Liver (tissue), 9 donors: ENCODE data around the gene NARS2. TPM values are rescaled to one million over a fixed set of nuclear protein-coding genes. Genes with fewer than 3 reads are reported as not detected.
A peak's percentile ranks its signal among the peaks of the same experiment; 100 is the strongest.

ENCODE experiments used
- DNase-seq: peaks from one replicate; pipeline ENCODE4 v3.0.0-alpha.2; 2017; ENCODE audit warnings: low spot score
- H3K27ac ChIP-seq, 2 donors: one replicate each; pipeline ENCODE4 v1.7.0; 2013; ENCODE audit warnings: inconsistent platforms in 2 of 2, low read length in 2 of 2, control low read depth in 1 of 2, low read depth in 1 of 2, mild to moderate bottlenecking in 1 of 2
- H3K27me3 ChIP-seq, 4 donors: one replicate each; pipeline versions ENCODE4 v1.6.1 to v1.7.0; 2013; ENCODE audit warnings: low read length in 3 of 4, inconsistent platforms in 1 of 4, mild to moderate bottlenecking in 1 of 4, moderate library complexity in 1 of 4; ENCODE audit not compliant: control insufficient read depth in 4 of 4, insufficient read depth in 4 of 4
- H3K36me3 ChIP-seq, 4 donors: one replicate each; pipeline versions ENCODE4 v1.6.1 to v1.7.0; 2013; ENCODE audit warnings: low read length in 3 of 4, mild to moderate bottlenecking in 3 of 4, low read depth in 1 of 4, moderate library complexity in 1 of 4; ENCODE audit not compliant: control insufficient read depth in 4 of 4, insufficient read depth in 3 of 4
- H3K4me1 ChIP-seq, 4 donors: one replicate each; pipeline versions ENCODE4 v1.6.1 to v1.7.0; 2013; ENCODE audit warnings: low read length in 3 of 4, mild to moderate bottlenecking in 3 of 4, moderate library complexity in 1 of 4; ENCODE audit not compliant: control insufficient read depth in 4 of 4, insufficient read depth in 4 of 4
- H3K4me3 ChIP-seq, 3 donors: one replicate each; pipeline versions ENCODE4 v1.6.1 to v1.7.0; 2013; ENCODE audit warnings: low read length in 3 of 3, control low read depth in 1 of 3, low read depth in 1 of 3, mild to moderate bottlenecking in 1 of 3
- H3K9ac ChIP-seq, 2 donors: one replicate each; pipeline ENCODE4 v1.7.0; 2013; ENCODE audit warnings: low read length in 2 of 2, mild to moderate bottlenecking in 2 of 2, moderate library complexity in 2 of 2, control low read depth in 1 of 2, low read depth in 1 of 2
- H3K9me3 ChIP-seq, 4 donors: one replicate each; pipeline versions ENCODE4 v1.6.1 to v1.7.0; 2013; ENCODE audit warnings: low read length in 3 of 4; ENCODE audit not compliant: control insufficient read depth in 4 of 4
- ATF3 ChIP-seq: IDR thresholded peaks from 2 replicates; pipeline ENCODE4 v1.6.1; 2016; ENCODE audit warnings: antibody characterized with exemption
- CTCF ChIP-seq: fragments of 150-350 bp; IDR thresholded peaks from 2 replicates; pipeline ENCODE4 v1.5.1; 2017; ENCODE audit warnings: improper control_type of control experiment, low read depth, low read length; ENCODE audit not compliant: missing input control
- FOXA1 ChIP-seq: IDR thresholded peaks from 2 replicates; pipeline ENCODE4 v1.6.1; 2016; ENCODE audit warnings: antibody characterized with exemption
- FOXA2 ChIP-seq: IDR thresholded peaks from 2 replicates; pipeline ENCODE4 v1.6.1; 2016; ENCODE audit warnings: antibody characterized with exemption
- GABPA ChIP-seq, 2 donors: IDR thresholded peaks in 1 of 2; conservative IDR thresholded peaks in 1 of 2; 2 replicates each; pipeline ENCODE4 v1.6.1; 2016; ENCODE audit warnings: antibody characterized with exemption in 2 of 2, mild to moderate bottlenecking in 1 of 2, moderate library complexity in 1 of 2
- HNF4A ChIP-seq, 2 donors: conservative IDR thresholded peaks; 2 replicates each; pipeline ENCODE4 v1.6.1; 2016; ENCODE audit warnings: antibody characterized with exemption in 2 of 2, mild to moderate bottlenecking in 2 of 2
- HNF4G ChIP-seq: IDR thresholded peaks from 2 replicates; pipeline ENCODE4 v1.6.1; 2016; ENCODE audit warnings: antibody characterized with exemption
- JUND ChIP-seq, 2 donors: IDR thresholded peaks; 2 replicates each; pipeline ENCODE4 v1.6.1; 2016; ENCODE audit warnings: antibody characterized with exemption in 2 of 2
- MAX ChIP-seq: IDR thresholded peaks from 2 replicates; pipeline ENCODE4 v1.6.1; 2016; ENCODE audit warnings: antibody characterized with exemption
- NR2F2 ChIP-seq: IDR thresholded peaks from 2 replicates; pipeline ENCODE4 v1.6.1; 2016; ENCODE audit warnings: antibody characterized with exemption
- RAD21 ChIP-seq, 2 donors: IDR thresholded peaks; 2 replicates each; pipeline ENCODE4 v1.6.1; 2016; ENCODE audit warnings: antibody characterized with exemption in 2 of 2, mild to moderate bottlenecking in 2 of 2
- REST ChIP-seq: IDR thresholded peaks from 2 replicates; pipeline ENCODE4 v1.6.1; 2016; ENCODE audit warnings: antibody characterized with exemption, mild to moderate bottlenecking
- RXRA ChIP-seq, 2 donors: IDR thresholded peaks; 2 replicates each; pipeline ENCODE4 v1.6.1; 2017 to 2018; ENCODE audit warnings: antibody characterized with exemption in 2 of 2, mild to moderate bottlenecking in 1 of 2
- SP1 ChIP-seq: IDR thresholded peaks from 2 replicates; pipeline ENCODE4 v1.6.1; 2018; ENCODE audit warnings: antibody characterized with exemption, mild to moderate bottlenecking
- TAF1 ChIP-seq: conservative IDR thresholded peaks from 2 replicates; pipeline ENCODE4 v1.6.1; 2016; ENCODE audit warnings: antibody characterized with exemption, mild to moderate bottlenecking
- YY1 ChIP-seq: IDR thresholded peaks from 2 replicates; pipeline ENCODE4 v1.6.1; 2016; ENCODE audit warnings: antibody characterized with exemption, mild to moderate bottlenecking
- ZBTB33 ChIP-seq: IDR thresholded peaks from 2 replicates; pipeline ENCODE4 v1.6.1; 2016; ENCODE audit warnings: antibody characterized with exemption
- WGBS: extraction: QIAGEN DNeasy Blood & Tissue Kit; methylation state at CpG from one replicate; pipeline ENCODE4 v1.1.7; 2013; 5-methylcytosine and 5-hydroxymethylcytosine counted together
- polyA plus RNA-seq, 2 donors: library from polyadenylated mRNA; stranded (reverse) in 1 of 2; unstranded in 1 of 2; fragments of 200-250 nt in 1 of 2; fragments of >200 nt in 1 of 2; fragmentation: Nextera tagmentation in 1 of 2; extraction: Ambion mirVana in 1 of 2; gene quantifications; one replicate each; pipeline versions ENCODE4 v1.2.1 to v1.2.3, GENCODE V29; 2013 to 2015
- total RNA-seq, 2 donors: library from RNA; depleted of rRNA; stranded (reverse); fragments of >200 nt; gene quantifications; one replicate each; pipeline ENCODE4 v1.2.3, GENCODE V29; 2014
- donor health status: healthy.
- donor health status: healthy.
- donor health status: healthy.
- donor health status: healthy.
- donor health status: healthy.

NARS2 gene
- total and polyA plus RNA-seq, 4 donors, result 10.4 to 19.4 (median 11.8) TPM

GRCh38 chr11:78453140-78453935 lies 121.3 kb downstream of the NARS2 start:
- Histone ChIP-seq H3K36me3 (peaks cover 0 to 2% (median 0%) of the 10 kb centered on the region in 4 donors), H3K27ac (no peak overlapping the region), H3K4me3 (no peak overlapping the region), H3K4me1 (peaks cover 0 to 7% (median 2%) of the 10 kb centered on the region in 4 donors), H3K27me3 (no peaks in the 10 kb centered on the region), H3K9ac (no peak overlapping the region), H3K9me3 (no peaks in the 10 kb centered on the region)
- 68% methylated on average over 2 of the region's 2 CpGs for WGBS
- TF ChIP-seq SP1 (no peak), TAF1 (no peak), RAD21 (IDR thresholded peaks at IDR 0.05) (no peak), RXRA (IDR thresholded peaks at IDR 0.05) (no peak), ZBTB33 (no peak)
- DNase-seq, result no peak

GRCh38 chr11:78451371-78452150 lies 123.1 kb downstream of the NARS2 start:
- TF ChIP-seq HNF4G, result peak; percentile 70
- no peak for TF ChIP-seq CTCF
- TF ChIP-seq MAX, result peak; percentile 26
- peak; percentile 82 for TF ChIP-seq SP1
- peak; percentile 78 to 91 for TF ChIP-seq HNF4A (conservative IDR thresholded peaks at IDR 0.05)
- TF ChIP-seq FOXA1, result no peak
- peak; percentile 29 to 56 for TF ChIP-seq RAD21 (IDR thresholded peaks at IDR 0.05)
- peak; percentile 72 for TF ChIP-seq NR2F2
- peak; percentile 48 for TF ChIP-seq YY1
- no peak for TF ChIP-seq FOXA2
- peak; percentile 16 for TF ChIP-seq ATF3
- no peak for TF ChIP-seq REST
- TF ChIP-seq RXRA (IDR thresholded peaks at IDR 0.05), result peak; percentile 74 to 84
- TF ChIP-seq JUND (IDR thresholded peaks at IDR 0.05), result peak in 1 of 2 donors; percentile 69
- TF ChIP-seq GABPA (IDR thresholded peaks at IDR 0.05 in 1 of 2, conservative IDR thresholded peaks at IDR 0.05 in 1 of 2), result peak; percentile 51 to 70
- H3K9ac ChIP-seq, result no peak overlapping the region
- H3K36me3 ChIP-seq, result no peaks in the 10 kb centered on the region
- no peak overlapping the region for H3K4me3 ChIP-seq
- H3K9me3 ChIP-seq, result no peaks in the 10 kb centered on the region
- no peak overlapping the region for H3K27ac ChIP-seq
- H3K27me3 ChIP-seq, result no peaks in the 10 kb centered on the region
- DNase-seq, result no peak
- H3K4me1 ChIP-seq, result peaks cover 0 to 7% (median 2%) of the 10 kb centered on the region in 4 donors
- 48% methylated on average over 5 of the region's 5 CpGs for WGBS
